ENCODE data around the gene MID1.

- TF ChIP-seq CTCF (IDR thresholded peaks at IDR 0.05; ENCODE audit: borderline replicate concordance, extremely low read depth, low read length, poor library complexity, severe bottlenecking) (no peak), EZH2 (IDR thresholded peaks at IDR 0.05; ENCODE audit: borderline replicate concordance, low read depth, low read length, severe bottlenecking) (no peak)
Measured at GRCh38 chrX:10578527-10578926, 41.9 kb downstream of the MID1 start.
